Adipose tissue (tissue), 3 donors: ENCODE results near the gene CEMIP. TPM values are rescaled to one million over a fixed set of nuclear protein-coding genes. Genes with fewer than 3 reads are reported as not detected.
"Not testable (repeated sequence)": the region's sequence is repeated elsewhere in the genome, so short reads cannot be mapped to it uniquely, and the experiment has no call there.

Experiments used
- H3K27ac ChIP-seq: one replicate; pipeline ENCODE4 v1.5.1; 2013; ENCODE audit warnings: low read depth, low read length
- WGBS, 3 donors: extraction: QIAGEN DNeasy Blood & Tissue Kit; methylation state at CpG; one replicate each; pipeline ENCODE4 v1.1.7; 2013; 5-methylcytosine and 5-hydroxymethylcytosine counted together
- polyA plus RNA-seq, 3 donors: library from polyadenylated mRNA; stranded (reverse); fragments of 200-250 nt; gene quantifications; one replicate each; pipeline ENCODE4 v1.2.3, GENCODE V29; 2013
- donor health status: healthy with polysubstance abuse.
- donor health status: Bipolar disorder and iron deficiency.
- donor health status: healthy.

Gene CEMIP
- polyA plus RNA-seq, 3 donors: 0.90 to 1.5 (median 1.3) TPM

- 68 to 74% (median 73%) methylated on average over 4 of the region's 4 CpGs for WGBS, 3 donors
- no peak overlapping the region for H3K27ac ChIP-seq
These were observed 27.0 kb upstream of the CEMIP start for GRCh38 chr15:80752204-80752603.

- H3K27ac ChIP-seq: no peak overlapping the region
- 52 to 67% (median 58%) methylated on average over 2 of the region's 2 CpGs for WGBS, 3 donors
These were observed 26.0 kb upstream of the CEMIP start for GRCh38 chr15:80753161-80753560.

GRCh38 chr15:80754014-80754413 is 25.2 kb upstream of the CEMIP start:
- H3K27ac ChIP-seq: no peak overlapping the region
- 92 to 94% (median 93%) methylated on average over 8 of the region's 8 CpGs for whole genome bisulfite sequencing, 3 donors

GRCh38 chr15:80755885-80756284 is 23.3 kb upstream of the CEMIP start:
- no peak overlapping the region for H3K27ac ChIP-seq
- 73 to 95% (median 74%) methylated on average over 3 of the region's 3 CpGs for WGBS, 3 donors

GRCh38 chr15:80758130-80758745 is 20.9 kb upstream of the CEMIP start:
- no peak overlapping the region for H3K27ac ChIP-seq
- WGBS, 3 donors: 50 to 68% (median 63%) methylated on average over 6 of the region's 6 CpGs

GRCh38 chr15:80760960-80761359 is 18.2 kb upstream of the CEMIP start:
- H3K27ac ChIP-seq: no peak overlapping the region
- WGBS, 3 donors: 27 to 56% (median 29%) methylated on average over 4 of the region's 4 CpGs

- 82 to 93% (median 82%) methylated on average over 6 of the region's 6 CpGs for WGBS, 3 donors
- H3K27ac ChIP-seq: no peak overlapping the region
These were observed 17.4 kb upstream of the CEMIP start for GRCh38 chr15:80761754-80762153.

- WGBS, 3 donors: 94 to 97% (median 95%) methylated on average over 3 of the region's 3 CpGs
- H3K27ac ChIP-seq: not testable (repeated sequence)
These were observed 15.9 kb upstream of the CEMIP start for GRCh38 chr15:80763235-80763634.

- no peak overlapping the region for H3K27ac ChIP-seq
- 85% methylated on average over 3 of the region's 3 CpGs for WGBS, 3 donors
These were observed 14.6 kb upstream of the CEMIP start for GRCh38 chr15:80764535-80764934.

- 86 to 92% (median 90%) methylated on average over 3 of the region's 3 CpGs for WGBS, 3 donors
- no peak overlapping the region for H3K27ac ChIP-seq
These were observed 12.9 kb upstream of the CEMIP start for GRCh38 chr15:80766275-80766674.

GRCh38 chr15:80768158-80768557 is 11.0 kb upstream of the CEMIP start:
- 85 to 93% (median 91%) methylated on average over 1 of the region's 1 CpG for WGBS, 3 donors
- H3K27ac ChIP-seq: no peak overlapping the region

- WGBS, 3 donors: 84 to 88% (median 86%) methylated on average over 7 of the region's 7 CpGs
- H3K27ac ChIP-seq: no peak overlapping the region
These were observed 9.9 kb upstream of the CEMIP start for GRCh38 chr15:80769153-80769828.

GRCh38 chr15:80769829-80770705 is 9.1 kb upstream of the CEMIP start:
- H3K27ac ChIP-seq: no peak overlapping the region
- WGBS, 3 donors: 76 to 82% (median 77%) methylated on average over 7 of the region's 7 CpGs

- H3K27ac ChIP-seq: no peak overlapping the region
- WGBS, 3 donors: 72 to 79% (median 77%) methylated on average over 8 of the region's 8 CpGs
These were observed 6.0 kb upstream of the CEMIP start for GRCh38 chr15:80773122-80773551.

GRCh38 chr15:80773792-80774352 is 5.3 kb upstream of the CEMIP start:
- no peak overlapping the region for H3K27ac ChIP-seq
- WGBS, 3 donors: 77 to 82% (median 79%) methylated on average over 5 of the region's 5 CpGs

GRCh38 chr15:80774486-80774885 is 4.7 kb upstream of the CEMIP start:
- 19 to 28% (median 25%) methylated on average over 1 of the region's 1 CpG for WGBS, 3 donors
- H3K27ac ChIP-seq: no peak overlapping the region

GRCh38 chr15:80775338-80775737 is 3.8 kb upstream of the CEMIP start:
- no peak overlapping the region for H3K27ac ChIP-seq
- 94 to 98% (median 94%) methylated on average over 3 of the region's 3 CpGs for WGBS, 3 donors

- 30 to 36% (median 34%) methylated on average over 5 of the region's 5 CpGs for WGBS, 3 donors
- H3K27ac ChIP-seq: no peak overlapping the region
These were observed 2.6 kb upstream of the CEMIP start for GRCh38 chr15:80776420-80777045.
